AG09309 (cell line): ENCODE data around the gene MYOG.
A peak's percentile ranks its signal among the peaks of the same experiment; 100 is the strongest.

Source experiments
- DNase-seq: peaks from one replicate; pipeline ENCODE4 v3.0.0-alpha.2; 2010; ENCODE audit warnings: low read depth
- H3K4me3 ChIP-seq: 2 replicates; pipeline ENCODE4 v1.5.1; 2011; ENCODE audit warnings: mild to moderate bottlenecking, low read depth, low read length, moderate library complexity; ENCODE audit not compliant: control insufficient read depth
- TF ChIP-seq, protein P1 (sequence below): IDR thresholded peaks from 2 replicates; pipeline ENCODE4 v1.5.1; 2011; ENCODE audit warnings: mild to moderate bottlenecking, low read depth, low read length, inconsistent platforms; ENCODE audit not compliant: insufficient read depth, control insufficient read depth; ENCODE audit errors: missing control alignments

The MYOG gene

DNA sequence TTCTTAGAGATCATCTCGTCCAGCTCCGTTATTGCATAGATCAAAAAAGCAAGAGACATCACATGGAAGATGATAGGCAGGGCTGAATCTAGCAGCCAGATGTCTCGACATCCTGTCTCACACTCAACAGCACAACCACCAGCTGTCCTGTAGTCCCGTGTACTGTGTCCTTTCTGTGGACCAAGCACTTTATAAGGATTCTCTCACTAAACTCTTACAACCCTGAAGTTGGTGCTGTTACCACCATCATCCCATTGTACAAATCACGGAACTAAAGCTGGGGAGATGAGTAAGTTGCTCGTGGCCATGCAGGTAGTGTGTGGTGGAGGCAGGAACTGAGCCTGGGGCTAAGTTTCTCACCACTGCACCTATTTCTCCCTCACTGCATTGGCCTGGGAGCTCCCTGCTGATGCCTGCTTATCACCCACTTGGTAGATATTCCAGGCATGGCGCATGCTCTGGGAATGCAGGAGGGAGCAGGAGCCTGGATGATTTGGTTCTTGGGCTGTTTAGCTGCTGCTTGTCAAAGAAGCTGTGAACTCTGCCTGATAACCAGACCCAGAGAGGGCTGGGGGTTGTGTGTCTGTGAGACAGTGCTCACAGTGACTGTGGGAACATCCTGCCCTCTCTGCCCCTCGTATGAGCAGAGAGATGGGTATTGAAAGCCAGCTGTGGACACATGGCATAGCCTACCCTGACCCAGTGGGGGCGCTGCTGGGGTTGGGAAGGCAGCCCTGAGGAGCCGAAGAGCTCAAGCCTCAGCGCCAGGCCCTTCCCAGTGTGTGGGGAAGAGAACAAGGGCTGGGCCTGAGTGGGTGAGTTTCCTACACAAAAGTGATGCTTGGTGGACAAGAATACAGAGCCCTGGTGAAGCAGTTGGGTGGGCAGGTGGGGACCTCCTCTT is 46.0 kb downstream of the MYOG start:
- no peak overlapping the region for H3K4me3 ChIP-seq
- TF ChIP-seq, protein P1, sequence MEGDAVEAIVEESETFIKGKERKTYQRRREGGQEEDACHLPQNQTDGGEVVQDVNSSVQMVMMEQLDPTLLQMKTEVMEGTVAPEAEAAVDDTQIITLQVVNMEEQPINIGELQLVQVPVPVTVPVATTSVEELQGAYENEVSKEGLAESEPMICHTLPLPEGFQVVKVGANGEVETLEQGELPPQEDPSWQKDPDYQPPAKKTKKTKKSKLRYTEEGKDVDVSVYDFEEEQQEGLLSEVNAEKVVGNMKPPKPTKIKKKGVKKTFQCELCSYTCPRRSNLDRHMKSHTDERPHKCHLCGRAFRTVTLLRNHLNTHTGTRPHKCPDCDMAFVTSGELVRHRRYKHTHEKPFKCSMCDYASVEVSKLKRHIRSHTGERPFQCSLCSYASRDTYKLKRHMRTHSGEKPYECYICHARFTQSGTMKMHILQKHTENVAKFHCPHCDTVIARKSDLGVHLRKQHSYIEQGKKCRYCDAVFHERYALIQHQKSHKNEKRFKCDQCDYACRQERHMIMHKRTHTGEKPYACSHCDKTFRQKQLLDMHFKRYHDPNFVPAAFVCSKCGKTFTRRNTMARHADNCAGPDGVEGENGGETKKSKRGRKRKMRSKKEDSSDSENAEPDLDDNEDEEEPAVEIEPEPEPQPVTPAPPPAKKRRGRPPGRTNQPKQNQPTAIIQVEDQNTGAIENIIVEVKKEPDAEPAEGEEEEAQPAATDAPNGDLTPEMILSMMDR: peak; percentile 54
- no peak for DNase-seq

DNA sequence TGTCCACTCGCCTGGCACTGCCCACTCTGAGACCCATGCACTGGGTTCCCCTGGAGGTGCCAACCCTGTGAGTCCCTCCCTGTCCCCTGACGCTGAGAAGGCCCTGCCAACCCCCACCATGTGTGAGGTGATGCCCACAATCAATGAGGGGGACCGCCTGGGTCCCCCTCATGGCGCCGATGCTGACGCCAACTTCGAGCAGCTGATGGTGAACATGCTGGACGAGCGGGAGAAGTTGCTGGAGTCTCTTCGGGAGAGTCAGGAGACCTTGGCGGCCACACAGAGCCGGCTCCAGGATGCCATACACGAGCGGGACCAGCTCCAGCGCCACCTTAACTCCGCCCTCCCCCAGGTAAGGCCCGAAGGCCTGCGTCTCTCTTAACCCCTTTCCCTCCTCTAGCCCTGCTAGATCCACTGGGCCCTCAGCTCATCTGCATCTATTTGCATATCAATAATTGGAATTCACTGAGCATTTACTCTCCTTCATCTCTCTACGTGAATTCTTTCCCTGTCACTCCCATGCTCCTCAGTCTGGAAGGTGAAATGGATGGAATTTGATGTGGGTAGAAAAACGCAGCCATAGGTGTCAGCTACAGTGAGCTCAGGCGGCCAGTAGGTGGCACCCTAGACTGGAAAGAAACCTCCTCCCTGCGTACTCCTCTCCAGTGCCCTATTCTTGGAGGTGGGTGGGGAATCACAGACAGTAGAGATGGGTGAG is 46.8 kb downstream of the MYOG start:
- DNase-seq: no peak
- H3K4me3 ChIP-seq: no peak overlapping the region
- TF ChIP-seq, protein P1: peak; percentile 94

DNA sequence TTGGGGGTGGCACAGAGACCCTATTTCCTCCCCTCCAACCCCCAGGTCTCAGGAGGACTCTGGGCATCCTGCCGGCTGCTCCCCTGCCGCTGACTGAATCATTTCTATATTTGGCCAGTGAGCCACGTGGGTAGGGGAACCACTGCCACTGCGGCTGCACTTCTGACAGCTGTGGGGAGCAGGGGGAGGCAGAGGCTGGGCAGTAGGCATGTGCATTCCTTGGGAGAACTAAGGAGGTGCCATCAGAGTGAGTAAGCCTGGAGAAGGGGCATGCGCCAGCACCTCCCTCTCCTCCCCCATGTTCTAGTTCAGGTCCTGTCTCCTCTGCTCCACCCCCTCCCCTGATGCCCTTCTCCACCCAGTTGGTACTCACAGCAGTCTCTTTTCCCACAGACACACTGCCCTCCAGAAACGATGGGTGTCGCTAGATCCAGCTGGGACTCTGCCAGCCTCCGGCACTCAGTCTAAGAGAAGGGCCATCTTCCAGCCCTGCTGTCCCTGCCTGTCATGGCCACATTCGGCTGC is 47.5 kb downstream of the MYOG start:
- DNase-seq: peak; percentile 66
- no peak overlapping the region for H3K4me3 ChIP-seq
- TF ChIP-seq, protein P1: peak; percentile 37

DNA sequence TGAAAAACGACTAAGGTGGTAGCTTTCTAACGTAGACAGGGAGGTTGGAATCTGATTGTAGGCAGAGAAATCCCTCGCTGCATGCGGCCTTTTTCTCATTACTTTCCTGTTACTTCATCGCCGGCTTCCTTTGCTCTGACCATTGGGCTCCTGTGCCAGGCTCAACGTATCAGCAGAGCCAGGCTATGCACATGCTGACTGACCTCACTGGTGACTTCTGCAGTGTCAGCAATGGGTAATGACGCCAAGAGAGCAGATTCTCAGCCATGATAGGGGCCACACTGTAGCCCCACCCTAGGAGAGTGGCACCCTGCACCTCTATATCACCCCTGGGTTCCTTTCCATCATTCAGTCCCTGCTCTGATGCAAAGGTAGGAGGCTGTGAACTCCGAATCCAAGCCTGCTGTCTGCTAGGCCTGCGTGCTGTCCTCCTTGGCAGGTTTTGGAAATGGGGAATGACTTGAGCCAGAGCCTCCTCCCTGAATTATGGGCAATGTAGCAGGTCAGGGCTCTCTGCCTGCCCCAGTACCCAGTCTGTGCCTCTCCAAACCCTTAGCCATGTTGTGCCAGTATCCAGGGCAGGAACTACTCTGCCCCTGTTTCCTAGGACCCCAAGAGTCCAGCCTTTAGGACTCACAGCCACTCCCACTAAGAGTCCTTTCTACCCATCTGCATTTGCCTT is 48.2 kb downstream of the MYOG start:
- no peak for DNase-seq
- TF ChIP-seq, protein P1: no peak
- no peak overlapping the region for H3K4me3 ChIP-seq

DNA sequence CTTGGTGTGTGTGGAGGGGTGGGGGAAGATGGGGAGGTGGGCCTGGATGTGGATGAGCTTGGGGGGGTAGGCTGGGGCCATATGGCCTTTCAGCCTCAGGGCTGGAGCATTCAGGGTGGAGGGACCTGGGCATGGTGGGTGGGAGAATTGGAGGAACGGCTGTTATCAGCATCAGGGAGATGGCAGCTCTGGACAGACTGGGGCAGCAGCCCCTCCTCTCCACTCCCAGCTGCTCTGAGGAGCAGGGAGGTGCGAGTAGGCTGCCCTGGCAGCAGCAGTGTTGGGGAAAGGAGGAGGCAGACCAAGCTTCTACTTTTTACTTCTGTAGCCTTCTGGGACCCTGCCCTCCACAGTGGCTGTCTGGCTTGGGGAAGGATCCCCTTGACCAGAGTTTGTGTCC is 49.3 kb downstream of the MYOG start:
- H3K4me3 ChIP-seq: no peak overlapping the region
- TF ChIP-seq, protein P1: no peak
- no peak for DNase-seq

DNA sequence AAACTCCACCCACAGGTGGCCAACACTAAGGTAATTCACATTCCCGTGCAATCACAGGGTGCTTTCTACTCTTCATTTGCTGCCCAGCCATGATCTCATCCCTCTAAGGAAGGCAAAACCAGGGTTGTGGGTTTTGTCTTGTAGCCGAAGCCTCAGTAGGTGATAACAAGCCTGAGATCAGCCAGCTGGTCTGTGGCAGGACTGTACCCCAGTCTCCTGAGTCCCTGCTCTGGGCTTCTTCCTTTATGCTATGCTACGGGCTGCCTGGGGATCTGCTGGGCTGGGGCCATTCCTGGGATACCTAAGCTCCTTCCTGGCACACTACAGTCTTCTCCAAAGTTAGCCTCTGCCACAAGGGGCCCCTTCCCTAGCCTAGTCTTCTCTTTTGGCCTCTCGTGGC is 49.7 kb downstream of the MYOG start:
- H3K4me3 ChIP-seq: no peak overlapping the region
- TF ChIP-seq, protein P1: no peak
- no peak for DNase-seq
